Inferior parietal cortex (tissue), 1 donor: ENCODE results near the gene UBAC2.
"Not testable (repeated sequence)": the region's sequence is repeated elsewhere in the genome, so short reads cannot be mapped to it uniquely, and the experiment has no call there.

Source experiments
- DNase-seq: peaks from one replicate; pipeline ENCODE4 v3.0.0-alpha.2; 2016; ENCODE audit errors: extremely low spot score

Gene UBAC2

GRCh38 chr13:99185606-99186005 lies 15.0 kb upstream of the UBAC2 start:
- no peak for DNase-seq

DNA sequence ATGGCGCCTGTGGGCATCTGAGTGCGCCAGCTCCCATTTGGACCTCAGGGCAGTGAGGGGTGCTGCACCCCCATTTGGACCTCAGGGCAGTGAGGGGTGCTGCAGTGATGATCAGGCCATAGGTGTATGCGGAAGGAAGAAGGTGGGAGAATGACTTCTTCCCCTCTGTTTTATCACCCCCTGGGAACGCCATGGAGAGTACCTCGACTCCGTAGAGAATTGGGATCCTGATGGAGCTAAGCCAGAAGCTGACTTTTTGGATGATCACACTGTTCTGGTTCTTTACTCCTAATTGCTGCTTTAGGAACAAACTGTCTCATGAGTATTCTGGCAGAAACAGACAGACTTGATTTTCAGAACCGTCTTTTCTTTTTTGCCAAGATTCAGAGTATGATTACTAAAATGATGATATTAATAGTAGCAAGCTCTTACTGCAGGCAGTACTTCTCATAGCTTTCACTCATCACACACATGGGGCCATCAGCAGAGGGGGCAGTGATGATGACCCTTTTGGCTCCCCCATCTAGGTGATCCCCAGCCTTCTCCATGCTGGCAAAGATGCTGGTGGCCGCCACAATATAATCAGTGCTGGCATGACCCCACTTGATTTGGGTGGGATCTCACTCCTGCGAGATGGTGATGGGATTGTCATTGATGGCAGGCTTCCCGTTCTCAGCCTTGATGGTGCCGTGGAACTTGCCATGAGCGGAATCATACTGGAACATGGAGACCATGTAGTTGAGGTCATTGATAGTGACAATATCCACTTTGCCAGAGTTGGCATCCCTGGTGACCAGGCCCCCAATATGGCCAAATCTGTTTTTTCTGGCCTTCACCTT lies 10.3 kb upstream of the UBAC2 start:
- DNase-seq, result peak; percentile 45

GRCh38 chr13:99191336-99191899 lies 9.2 kb upstream of the UBAC2 start:
- DNase-seq, result no peak

DNA sequence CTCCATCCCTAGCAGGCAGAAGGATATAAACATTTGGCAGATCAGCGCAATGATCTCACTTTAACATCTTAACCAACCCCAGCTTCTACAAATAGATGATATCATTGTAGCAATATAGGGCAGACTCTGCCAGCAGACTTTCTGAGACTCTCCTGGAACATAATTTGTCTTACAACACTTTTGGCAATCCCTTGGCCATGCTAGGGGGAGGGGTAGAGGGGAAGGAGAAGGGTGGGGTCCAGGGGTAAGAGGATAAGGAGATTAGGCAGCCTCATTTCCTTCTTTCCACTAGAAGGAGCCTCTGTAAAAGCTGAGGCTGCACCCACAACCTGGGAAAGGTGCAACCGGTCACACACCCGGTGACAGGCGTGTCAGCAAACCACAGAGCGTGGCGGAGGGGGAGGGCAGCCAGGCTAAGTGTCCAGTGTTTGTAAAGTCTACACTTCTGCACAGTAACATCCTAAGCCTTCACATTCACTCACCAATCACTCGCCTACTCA lies 8.7 kb upstream of the UBAC2 start:
- DNase-seq, result no peak

DNA sequence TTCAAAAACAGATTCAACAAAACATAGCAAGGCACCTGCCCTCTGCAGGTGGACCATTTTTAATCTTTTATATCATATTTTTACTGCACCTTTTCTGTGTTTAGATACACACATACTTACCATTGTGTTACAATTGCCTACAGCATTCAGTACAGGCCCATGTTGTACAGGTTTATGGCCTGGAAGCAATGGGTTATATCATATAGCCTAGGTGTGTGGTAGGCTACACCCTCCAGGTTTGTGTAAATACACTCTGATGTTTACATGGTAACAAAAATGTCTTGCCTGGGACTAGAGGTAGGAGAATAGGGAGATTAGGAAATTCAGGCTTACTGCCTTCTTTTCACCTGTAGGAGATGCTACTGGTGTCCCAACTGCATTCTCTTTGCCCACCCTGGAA lies 8.2 kb upstream of the UBAC2 start:
- DNase-seq, result no peak

- no peak for DNase-seq
Observed at GRCh38 chr13:99193152-99193551, 7.5 kb upstream of the UBAC2 start.

DNA sequence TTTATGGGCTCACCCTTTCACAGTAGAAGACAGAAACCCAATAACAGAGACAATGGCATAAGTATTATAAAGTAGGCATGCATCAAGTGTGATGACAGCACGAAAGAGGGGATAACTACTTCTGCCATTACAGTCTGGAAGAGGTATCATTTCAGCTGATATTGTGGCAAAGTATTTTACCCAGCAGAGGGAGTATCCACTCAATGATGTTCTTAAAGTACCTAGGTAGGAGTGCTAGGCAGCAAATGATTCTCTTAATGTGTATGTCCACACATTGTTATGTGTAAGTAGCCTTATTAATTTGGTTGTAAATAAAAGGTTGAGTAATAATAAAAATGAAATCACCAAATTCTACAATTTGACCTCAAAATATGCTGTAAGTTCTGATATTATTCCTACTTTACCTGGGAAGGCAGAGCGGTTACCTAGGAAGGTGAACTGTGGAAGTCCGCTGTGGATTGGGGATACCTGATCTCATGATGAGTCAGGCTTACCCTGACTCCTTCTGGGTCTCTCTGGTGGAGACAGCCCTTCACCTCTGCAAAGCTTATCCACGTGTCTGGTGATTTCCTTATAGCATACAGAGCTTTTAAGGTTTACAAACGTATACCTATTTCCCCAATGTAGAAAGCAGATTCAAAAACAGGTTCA lies 4.1 kb upstream of the UBAC2 start:
- no peak for DNase-seq

DNA sequence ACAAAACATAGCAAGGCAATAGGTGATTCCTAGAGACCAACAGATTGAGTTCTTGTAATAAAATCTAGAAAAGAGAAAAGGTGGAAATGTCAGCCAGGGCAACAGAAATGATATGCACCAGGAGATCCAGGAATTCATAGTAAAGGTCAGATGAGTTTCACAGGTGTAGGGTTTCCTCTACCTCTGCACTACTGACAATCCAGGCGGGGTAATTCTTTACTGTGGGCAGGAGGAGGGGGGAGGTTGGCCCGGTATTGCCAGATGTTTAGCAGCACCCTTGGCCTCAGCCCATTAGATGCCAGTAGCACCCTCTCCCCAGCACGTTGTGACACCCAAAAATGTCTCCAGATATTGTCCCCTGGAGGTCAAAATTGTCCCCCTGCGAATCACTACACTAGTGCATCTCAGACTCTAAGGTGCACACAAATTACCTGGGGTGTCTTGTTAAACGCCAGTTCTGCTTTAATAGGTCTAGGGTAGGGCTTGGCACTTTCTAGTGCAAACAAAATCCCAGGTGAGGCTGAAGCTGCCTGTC lies 3.5 kb upstream of the UBAC2 start:
- no peak for DNase-seq

- DNase-seq, result no peak
Observed at GRCh38 chr13:99199541-99200431, 868 bp upstream of the UBAC2 start.

- no peak for DNase-seq
Observed at GRCh38 chr13:99203601-99204579, 3.2 kb downstream of the UBAC2 start.

DNA sequence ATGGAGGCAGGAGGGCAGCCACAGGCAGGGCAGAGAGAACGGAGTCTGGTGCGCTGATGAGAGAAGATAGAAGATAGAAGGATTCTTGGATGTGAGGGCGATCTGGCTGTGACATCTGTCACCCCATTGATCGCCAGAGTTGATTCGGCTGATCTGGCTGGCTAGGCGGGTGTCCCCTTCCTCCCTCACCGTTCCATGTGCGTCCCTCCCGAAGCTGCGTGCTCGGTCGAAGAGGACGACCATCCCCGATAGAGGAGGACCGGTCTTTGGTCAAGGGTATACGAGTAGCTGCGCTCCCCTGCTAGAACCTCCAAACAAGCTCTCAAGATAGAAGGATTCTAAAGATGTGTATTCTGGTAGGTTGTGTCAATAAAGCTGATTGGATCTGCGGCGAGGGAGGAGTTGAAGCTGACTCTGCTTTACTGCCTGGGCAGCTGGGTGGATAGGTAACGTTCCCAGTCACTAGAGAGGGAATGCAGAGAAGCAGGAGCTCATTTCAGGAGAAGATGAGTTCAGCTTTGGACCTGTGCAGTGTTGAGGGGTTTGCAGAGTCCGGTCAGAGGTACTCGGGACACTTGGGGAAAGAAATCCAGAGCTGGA lies 5.1 kb downstream of the UBAC2 start:
- DNase-seq, result no peak

GRCh38 chr13:99206226-99206625 lies 5.6 kb downstream of the UBAC2 start:
- no peak for DNase-seq

DNA sequence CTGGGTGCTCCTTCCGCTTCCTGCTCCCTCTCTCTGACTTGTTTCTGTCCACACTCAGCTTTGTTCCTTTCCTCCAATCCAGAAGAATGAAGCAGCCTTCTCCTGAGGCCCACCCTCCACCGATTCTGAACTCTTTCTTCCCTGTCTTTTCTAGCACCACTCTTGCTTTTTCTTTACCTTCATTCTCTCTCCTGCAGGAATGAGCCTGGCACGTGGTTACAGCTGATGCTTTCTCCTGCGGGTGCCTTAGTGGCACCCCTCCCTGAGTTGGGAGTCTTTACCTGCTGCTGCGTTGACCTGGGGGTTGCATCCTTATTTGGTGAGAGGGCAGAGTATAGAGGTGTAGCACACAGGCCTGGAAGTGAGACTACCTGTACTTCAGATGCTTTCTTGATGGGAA lies 6.2 kb downstream of the UBAC2 start:
- DNase-seq, result no peak

DNA sequence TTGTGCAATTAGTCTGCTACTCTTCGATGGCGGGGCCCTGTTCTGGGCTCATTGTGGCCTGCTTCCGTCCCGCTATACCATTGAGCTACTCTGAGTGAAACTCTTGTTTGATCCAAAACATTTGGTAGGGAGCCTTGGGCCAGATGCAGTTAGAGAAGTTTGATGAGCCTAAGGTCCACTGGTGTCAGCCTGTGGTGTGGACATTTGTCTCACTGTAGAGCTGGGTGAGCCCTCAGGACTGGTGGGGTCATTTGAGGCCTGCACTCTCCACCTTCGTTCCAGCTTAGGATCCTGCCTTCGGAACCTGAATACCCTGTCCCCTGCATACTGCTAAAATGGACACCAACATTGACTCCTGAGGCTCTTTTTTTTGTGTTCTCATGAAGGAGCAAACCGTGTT lies 6.9 kb downstream of the UBAC2 start:
- DNase-seq, result no peak

DNA sequence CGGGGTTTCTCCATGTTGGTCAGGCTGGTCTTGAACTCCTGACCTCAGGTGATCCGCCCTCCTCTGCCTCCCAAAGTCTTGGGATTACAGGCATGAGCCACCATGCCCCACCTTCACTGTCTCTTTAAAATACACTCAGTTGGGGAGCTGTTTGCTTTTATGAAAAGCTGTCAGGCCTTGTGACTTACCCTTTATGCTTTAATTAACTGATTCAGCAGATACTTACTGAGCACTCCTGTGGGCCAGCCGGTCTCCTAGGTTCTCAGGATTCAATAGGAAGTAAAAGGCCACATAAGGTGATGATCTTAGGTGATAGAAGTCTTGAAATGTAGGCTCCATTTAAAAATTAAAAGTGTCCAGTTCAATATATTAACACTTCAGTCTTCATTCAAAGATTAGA lies 7.5 kb downstream of the UBAC2 start:
- DNase-seq, result no peak

GRCh38 chr13:99208845-99209527 lies 8.3 kb downstream of the UBAC2 start:
- DNase-seq, result no peak

GRCh38 chr13:99210627-99211026 lies 10.0 kb downstream of the UBAC2 start:
- not testable (repeated sequence) for DNase-seq

DNA sequence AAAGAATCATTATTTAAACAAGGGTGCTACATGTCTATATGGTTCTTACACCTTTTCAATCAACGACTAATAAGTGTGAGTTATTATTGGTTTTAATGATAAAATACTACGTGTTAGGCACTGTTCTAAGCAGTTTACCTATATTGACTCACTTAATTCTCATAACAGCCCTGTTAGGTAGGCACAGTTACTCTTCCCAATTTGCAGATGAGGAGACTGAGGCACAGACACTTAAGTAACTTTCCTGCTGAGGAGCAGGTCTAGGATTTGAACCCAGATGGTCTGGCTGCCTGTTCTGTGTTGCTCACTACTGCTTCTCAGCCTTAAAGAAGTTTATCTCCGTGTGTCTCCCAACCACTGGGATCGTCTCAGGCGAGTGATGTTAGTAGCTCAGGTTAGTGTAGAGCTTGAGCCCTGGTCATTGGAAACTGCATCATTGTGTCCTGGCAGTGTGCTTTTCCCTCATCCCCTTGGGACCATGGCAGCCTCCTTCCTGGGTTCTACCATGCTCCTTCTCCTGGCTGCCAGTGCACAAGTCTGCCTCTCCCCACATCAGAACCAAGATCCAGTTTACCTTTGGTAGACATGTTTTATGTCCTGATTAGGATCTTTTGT lies 10.9 kb downstream of the UBAC2 start:
- no peak for DNase-seq

DNA sequence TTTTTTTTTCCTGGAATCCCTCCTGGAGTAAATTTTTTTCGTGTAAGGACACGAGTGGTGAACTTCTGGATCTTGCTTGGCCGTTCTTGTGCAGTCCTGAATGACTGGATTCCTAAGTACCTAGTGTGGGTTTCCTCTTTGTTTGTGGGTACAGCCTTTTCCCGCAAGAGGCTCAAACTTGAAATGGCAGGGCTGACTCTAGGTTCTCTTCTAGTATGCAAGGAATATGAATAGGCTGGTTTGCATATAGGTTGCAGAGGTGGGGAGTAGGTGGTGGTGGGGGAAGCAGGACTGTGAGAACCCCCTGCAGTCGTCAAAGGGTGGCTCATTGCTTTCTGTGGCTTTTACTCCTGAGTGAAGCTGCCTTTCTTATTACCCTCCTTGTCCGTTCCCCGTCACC lies 13.6 kb downstream of the UBAC2 start:
- no peak for DNase-seq
